SH-SY5Y (cell line): ENCODE results near the gene BEX5.

Source experiments
- GATA2 ChIP-seq: IDR thresholded peaks from 2 replicates; pipeline ENCODE4 v1.6.1; 2011; ENCODE audit warnings: mild to moderate bottlenecking, low read depth, low read length
- GATA3 ChIP-seq: IDR thresholded peaks from 2 replicates; pipeline ENCODE4 v1.6.1; 2011; ENCODE audit warnings: low read depth, mild to moderate bottlenecking, low read length, moderate library complexity

DNA sequence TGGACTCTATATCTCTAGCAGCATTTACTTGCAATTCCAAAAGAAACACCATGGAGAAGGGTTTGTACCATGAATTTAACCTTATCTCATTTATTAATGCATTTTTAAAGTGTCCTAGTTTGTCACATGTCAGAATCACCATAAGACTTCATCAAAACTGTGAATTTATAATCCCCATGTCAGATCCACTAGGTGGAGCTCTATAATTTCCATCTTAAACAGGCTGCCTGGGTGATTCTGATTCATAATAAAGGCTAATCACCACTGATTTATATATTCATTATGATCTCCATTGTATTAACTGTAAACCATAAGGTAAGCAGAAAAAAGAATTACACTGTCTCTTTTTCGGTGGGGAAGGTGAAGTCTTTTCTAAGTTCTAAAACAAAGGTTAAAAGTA is 26.3 kb downstream of the BEX5 start:
- no peak for TF ChIP-seq GATA2
- no peak for TF ChIP-seq GATA3
